Stimulated activated CD4-positive, alpha-beta T cell treated with anti-CD3 and anti-CD28 coated beads, Interleukin-4, amount 100 ng/mL, for 24 hours (primary cell): ENCODE data around the gene RCL1.
"Not testable (repeated sequence)": the region's sequence is repeated elsewhere in the genome, so short reads cannot be mapped to it uniquely, and the experiment has no call there.

Experiments used
- DNase-seq: peaks from one replicate; pipeline ENCODE4 v3.0.0-alpha.2; 2020

Gene RCL1

DNA sequence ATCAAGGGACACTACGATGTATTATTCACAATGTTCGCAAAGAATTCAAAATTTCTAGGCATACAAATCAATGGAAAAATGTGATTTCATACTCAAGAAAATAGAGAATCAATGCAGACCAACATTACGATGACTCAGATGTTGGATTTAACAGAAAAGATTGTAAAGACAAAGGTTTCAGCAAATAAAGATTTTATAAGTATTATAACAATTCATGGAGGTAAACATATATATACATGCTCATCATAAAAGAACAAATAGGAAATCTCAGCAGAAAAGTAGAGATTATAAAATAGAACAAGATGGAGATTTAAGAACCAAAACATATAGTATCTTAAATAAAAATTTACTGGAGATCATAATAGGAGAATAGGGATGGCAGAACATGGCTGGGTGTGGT, 98.9 kb downstream of the RCL1 start:
- DNase-seq = no peak

GRCh38 chr9:4892501-4893194, 99.9 kb downstream of the RCL1 start:
- DNase-seq = no peak

- DNase-seq = no peak
These were observed 101.3 kb downstream of the RCL1 start for GRCh38 chr9:4894076-4894475.

DNA sequence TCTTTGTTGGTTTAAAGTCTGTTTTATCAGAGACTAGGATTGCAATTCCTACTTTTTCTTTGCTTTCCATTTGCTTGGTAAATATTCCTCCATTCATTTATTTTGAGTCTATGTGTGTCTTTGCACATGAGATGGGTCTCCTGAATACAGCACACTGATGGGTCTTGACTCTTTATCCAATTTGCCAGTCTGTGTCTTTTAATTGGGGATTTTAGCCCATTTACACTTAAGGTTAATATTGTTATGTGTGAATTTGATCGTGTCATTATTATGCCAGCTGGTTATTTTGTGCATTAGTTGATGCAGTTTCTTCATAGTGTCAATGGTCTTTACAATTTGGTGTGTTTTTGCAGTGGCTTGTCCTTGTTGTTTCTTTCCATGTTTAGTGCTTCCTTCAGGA, 107.1 kb downstream of the RCL1 start:
- DNase-seq = not testable (repeated sequence)

DNA sequence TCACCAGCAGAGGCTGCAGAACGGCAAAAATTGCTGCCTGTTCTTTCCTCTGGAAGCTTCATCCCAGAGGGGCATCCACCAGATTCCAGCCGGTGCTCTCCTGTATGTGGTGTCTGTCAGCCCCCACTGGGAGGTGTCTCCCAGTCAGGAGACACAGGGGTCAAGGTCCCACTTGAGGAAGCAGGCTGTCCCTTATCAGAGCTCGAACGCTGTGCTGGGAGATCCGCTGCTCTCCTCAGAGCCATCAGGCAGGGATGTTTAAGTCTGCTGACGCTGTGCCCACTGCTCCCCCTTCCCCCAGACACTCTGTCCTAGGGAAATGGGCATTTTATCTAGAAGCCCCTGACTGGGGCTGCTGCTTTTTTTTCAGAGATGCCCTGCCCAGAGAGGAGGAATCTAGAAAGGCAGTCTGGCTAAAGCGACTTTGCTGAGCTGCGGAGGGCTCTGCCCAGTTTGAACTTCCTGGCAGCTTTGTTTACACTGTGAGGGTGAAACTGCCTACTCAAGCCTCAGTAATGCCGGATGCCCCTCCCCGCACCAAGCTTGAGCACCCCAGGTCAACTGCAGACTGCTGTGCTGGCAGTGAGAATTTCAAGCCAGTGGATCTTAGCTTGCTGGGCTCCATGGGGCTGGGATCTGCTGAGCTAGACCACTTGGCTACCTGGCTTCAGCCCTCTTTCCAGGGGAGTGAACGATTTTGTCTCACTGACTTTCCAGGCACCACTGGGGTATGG, 108.8 kb downstream of the RCL1 start:
- peak; percentile 12 for DNase-seq

DNA sequence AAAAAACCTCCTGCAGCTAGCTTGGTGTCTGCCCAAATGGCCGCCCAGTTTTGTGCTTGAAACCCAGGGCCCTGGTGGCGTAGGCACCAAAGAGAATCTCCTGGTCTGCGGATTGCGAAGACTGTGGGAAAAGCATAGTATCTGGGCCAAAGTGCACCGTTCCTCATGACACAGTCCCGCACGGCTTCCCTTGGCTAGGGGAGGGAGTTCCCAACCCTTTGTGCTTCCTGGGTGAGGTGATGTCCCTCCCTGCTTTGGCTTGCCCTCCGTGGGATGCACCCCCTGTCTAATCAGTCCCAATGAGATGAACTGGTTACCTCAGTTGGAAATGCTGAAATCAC, 109.4 kb downstream of the RCL1 start:
- no peak for DNase-seq

- no peak for DNase-seq
These were observed 111.8 kb downstream of the RCL1 start for GRCh38 chr9:4904322-4905134.

- DNase-seq = no peak
These were observed 112.4 kb downstream of the RCL1 start for GRCh38 chr9:4905135-4905490.
